AG20443 (cell line): ENCODE results near the gene ABT1.
A peak's percentile ranks its signal among the peaks of the same experiment; 100 is the strongest.
"Not testable (repeated sequence)": the region's sequence is repeated elsewhere in the genome, so short reads cannot be mapped to it uniquely, and the experiment has no call there.

Source experiments
- DNase-seq: peaks from one replicate; pipeline ENCODE4 v3.0.0; 2012; ENCODE audit warnings: low spot score, mixed read lengths

Gene ABT1

DNA sequence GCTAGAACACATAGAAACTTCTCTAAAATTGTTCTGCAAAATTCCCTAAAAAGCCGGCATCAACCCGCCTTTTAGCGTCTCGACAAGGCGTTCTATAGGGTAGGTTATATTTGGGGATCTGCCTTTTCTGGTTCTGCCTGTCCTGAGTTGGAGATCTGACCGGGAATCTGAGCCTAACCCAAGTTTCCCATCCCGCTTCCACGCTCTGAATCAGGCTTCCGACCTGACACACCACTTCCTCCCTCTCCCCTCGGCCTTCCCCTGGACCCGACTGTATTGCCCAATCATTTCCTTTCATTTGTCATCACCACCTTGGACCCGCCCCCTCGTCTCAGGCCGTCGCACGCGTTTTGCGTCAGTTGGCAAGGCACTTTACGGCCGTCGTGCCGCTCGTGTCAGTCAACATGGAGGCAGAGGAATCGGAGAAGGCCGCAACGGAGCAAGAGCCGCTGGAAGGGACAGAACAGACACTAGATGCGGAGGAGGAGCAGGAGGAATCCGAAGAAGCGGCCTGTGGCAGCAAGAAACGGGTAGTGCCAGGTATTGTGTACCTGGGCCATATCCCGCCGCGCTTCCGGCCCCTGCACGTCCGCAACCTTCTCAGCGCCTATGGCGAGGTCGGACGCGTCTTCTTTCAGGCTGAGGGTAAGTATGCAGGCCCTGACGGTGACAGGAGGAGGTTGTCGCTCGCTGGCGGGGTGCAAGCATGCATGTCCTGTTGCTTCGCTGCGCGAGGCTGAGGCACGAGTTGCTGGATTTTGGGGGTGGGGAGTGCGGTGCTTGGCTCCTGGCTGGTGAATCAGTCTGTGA is at the start of gene ABT1:
Gene ABT1, plus strand, starts transcription at position 375 of the 810 bp plus-strand sequence. Its CDS starts 30 bp downstream, at position 405.
- DNase-seq: peak; percentile 98

DNA sequence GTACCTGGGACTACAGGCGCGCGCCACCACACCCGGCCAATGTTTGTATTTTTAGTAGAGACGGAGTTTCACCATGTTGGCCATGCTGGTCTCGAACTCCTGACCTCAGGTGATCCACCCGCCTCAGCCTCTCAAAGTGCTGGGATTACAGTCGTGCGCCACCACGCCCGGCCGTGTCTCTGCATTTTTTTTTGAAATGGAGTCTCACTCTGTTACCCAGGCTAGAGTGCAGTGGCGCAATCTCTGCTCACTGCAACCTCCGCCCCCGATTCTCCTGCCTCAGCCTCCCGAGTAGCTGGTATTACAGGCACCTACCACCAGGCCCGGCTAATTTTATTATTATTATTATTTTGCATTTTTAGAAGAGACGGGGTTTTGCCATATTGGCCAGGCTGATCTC is 49.4 kb upstream of the ABT1 start:
- not testable (repeated sequence) for DNase-seq

DNA sequence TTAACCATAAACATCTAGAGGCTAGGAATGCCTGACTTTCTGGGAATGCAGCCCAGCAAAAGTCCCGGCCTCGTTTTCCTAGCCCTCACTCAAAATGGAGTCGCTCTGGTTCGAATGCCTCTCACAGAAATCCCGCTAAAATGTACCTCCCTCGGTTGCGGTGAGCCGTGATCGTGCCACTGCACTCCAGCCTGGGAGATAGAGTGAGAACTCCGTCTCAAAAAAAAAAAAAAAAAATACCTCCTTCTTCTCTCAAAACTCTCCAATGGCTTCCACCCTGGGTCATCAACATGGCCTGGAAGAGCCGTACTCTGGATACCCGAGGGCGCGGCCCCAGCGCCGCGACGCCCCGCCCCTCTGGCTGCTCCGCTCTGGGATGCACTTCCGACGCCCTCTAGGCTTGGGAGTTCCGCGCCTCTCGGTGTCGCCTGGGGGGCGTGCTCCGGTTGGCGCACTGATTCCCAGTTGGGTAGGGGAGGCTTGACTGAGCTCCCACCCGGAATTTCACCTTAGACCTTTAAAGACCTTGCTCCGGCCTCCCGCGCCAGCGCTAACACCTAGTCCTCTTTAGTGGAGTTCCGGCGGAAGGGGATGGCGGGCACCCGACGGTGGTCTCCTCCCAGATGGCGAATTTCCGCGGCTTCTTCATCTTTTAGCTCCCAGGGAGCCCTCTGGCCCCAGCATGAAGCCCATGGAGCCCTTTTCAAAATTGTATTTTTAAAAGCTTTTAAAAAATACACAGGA is 46.3 kb upstream of the ABT1 start:
- peak; percentile 80 for DNase-seq

GRCh38 chr6:26552205-26552604 is 44.5 kb upstream of the ABT1 start:
- DNase-seq: no peak

- DNase-seq: no peak
These were observed 44.0 kb upstream of the ABT1 start for GRCh38 chr6:26552640-26553188.

DNA sequence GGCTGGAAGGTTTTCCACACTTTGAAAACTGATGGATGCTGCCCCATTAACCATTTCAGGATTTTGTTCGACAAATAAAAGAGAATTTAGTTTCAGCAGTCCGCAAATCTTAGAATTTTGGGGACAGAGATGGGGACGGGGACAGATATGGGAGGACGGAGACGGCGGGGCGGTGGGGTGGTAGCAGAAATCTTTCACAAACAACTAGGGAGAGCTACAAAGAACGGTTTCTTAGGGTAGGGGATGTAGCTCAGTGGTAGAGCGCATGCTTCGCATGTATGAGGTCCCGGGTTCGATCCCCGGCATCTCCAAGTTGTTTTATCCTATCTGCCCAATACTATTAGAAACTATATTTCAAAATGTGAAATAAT is 43.5 kb upstream of the ABT1 start:
- DNase-seq: peak; percentile 70

- peak; percentile 84 for DNase-seq
These were observed 42.9 kb upstream of the ABT1 start for GRCh38 chr6:26553635-26554446.

DNA sequence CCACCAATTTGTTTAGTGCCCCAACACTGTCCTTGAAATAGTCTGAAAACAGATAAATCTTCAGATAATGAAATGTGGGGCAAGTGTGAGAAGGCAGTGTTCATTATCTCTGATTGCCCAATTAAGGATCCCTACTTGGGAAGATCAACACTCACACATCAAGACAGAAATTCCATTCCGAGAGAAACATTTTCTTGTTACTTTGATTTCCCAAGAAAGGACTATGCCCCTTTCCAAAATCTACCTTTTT is 42.4 kb upstream of the ABT1 start:
- no peak for DNase-seq

GRCh38 chr6:26554697-26555504 is 41.9 kb upstream of the ABT1 start:
- DNase-seq: no peak

GRCh38 chr6:26555505-26556262 is 41.1 kb upstream of the ABT1 start:
- DNase-seq: no peak

GRCh38 chr6:26556263-26557070 is 40.3 kb upstream of the ABT1 start:
- DNase-seq: peak; percentile 63

GRCh38 chr6:26561533-26562466 is 35.0 kb upstream of the ABT1 start:
- no peak for DNase-seq

GRCh38 chr6:26563488-26563887 is 33.3 kb upstream of the ABT1 start:
- DNase-seq: no peak

- peak; percentile 83 for DNase-seq
These were observed 27.9 kb upstream of the ABT1 start for GRCh38 chr6:26568601-26569432.

DNA sequence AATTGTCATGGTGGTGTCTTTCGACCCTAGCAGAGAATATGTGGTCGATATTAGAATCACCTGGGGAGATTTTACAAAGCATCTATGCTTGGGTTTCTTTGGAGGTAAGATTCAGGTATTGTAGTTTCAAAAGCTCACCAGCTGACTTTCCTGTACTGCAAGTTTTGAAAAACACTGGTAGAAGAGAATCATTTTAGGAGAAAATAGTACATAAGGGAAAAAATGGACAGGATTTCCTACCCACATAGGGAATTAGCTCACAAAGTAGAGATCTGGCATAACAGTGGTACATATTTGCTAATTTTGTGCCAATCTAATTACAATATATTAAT is 27.4 kb upstream of the ABT1 start:
- no peak for DNase-seq

- no peak for DNase-seq
These were observed 26.5 kb upstream of the ABT1 start for GRCh38 chr6:26570027-26570809.

DNA sequence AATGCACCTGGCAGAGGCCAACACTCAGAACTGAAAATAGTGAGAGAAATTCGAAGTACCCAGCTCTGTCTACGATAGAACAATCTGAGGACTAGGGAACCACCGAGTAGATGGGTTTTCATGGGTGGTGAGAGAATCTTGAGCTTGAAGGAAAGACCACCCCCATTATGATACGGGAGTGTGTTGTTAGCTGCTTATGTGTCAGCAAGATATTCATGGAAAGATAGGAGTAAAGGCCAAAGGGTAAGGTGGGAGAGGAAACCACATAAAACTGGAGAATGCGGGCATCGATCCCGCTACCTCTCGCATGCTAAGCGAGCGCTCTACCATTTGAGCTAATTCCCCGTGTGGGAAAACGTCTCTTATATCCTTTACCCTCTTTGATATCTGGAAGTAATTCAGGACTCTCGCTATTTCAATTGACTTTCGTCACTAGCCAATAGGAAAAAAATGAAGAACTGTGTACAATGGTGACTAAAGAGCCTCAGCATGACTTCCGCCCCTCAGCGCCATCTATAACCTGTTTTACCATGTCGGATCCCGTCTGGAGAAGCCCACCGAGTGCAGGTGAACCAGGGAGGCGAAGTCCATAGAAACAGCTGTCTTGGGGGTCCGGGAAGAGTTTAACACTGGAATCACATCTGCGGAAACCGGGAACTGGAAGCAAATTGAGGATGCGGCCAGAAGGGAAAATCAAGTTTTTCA is 25.0 kb upstream of the ABT1 start:
- peak; percentile 71 for DNase-seq
